Progenitor cell of endocrine pancreas (in vitro differentiated cells): ENCODE results near the gene S100A7. TPM values are rescaled to one million over a fixed set of nuclear protein-coding genes. Genes with fewer than 3 reads are reported as not detected.

Experiments used
- DNase-seq: peaks from one replicate; pipeline ENCODE4 v3.0.0; 2021; ENCODE audit warnings: low spot score; ENCODE audit not compliant: unreplicated experiment
- H3K27ac Mint-ChIP-seq: 2 replicates; pipeline ENCODE4 v1.8.0; 2021; ENCODE audit warnings: mild to moderate bottlenecking, moderate library complexity, mixed read lengths
- H3K27me3 Mint-ChIP-seq: 2 replicates; pipeline ENCODE4 v1.8.0; 2021; ENCODE audit warnings: mixed read lengths
- H3K36me3 Mint-ChIP-seq: 2 replicates; pipeline ENCODE4 v1.8.0; 2022; ENCODE audit warnings: mixed read lengths; ENCODE audit not compliant: insufficient read depth
- H3K4me1 Mint-ChIP-seq: 2 replicates; pipeline ENCODE4 v1.8.0; 2021; ENCODE audit warnings: low read depth, mixed read lengths
- H3K4me3 Mint-ChIP-seq: 2 replicates; pipeline ENCODE4 v1.8.0; 2021; ENCODE audit warnings: low read depth, mild to moderate bottlenecking, moderate library complexity, mixed read lengths
- H3K9me3 Mint-ChIP-seq: 2 replicates; pipeline ENCODE4 v1.8.0; 2021; ENCODE audit warnings: low read depth, mixed read lengths
- CTCF ChIP-seq: fragments of 200-600 bp; sonication (generic); IDR thresholded peaks from one replicate; pipeline ENCODE4 v1.5.0; 2021; ENCODE audit warnings: antibody characterized with exemption, mild to moderate bottlenecking; ENCODE audit not compliant: unreplicated experiment
- total RNA-seq: library from RNA; stranded (reverse); gene quantifications from 2 replicates; pipeline ENCODE4 v1.2.1, GENCODE V29; 2021

Gene S100A7
- total RNA-seq, 1 donor from 2014 or later = not detected

- Mint-ChIP-seq H3K9me3 (no peaks in the 10 kb centered on the region), H3K36me3 (no peaks in the 10 kb centered on the region), H3K4me1 (peaks cover 5% of the 10 kb centered on the region), H3K27me3 (peaks cover 3% of the 10 kb centered on the region), H3K27ac (no peak overlapping the region), H3K4me3 (no peak overlapping the region)
- no peak for DNase-seq
- TF ChIP-seq CTCF = no peak
These were observed 46.5 kb upstream of the S100A7 start for GRCh38 chr1:153506831-153507413.

GRCh38 chr1:153506386-153506785 is 45.9 kb upstream of the S100A7 start:
- Mint-ChIP-seq H3K4me3 (no peak overlapping the region), H3K27ac (no peak overlapping the region), H3K36me3 (no peaks in the 10 kb centered on the region), H3K27me3 (peaks cover 3% of the 10 kb centered on the region), H3K9me3 (no peaks in the 10 kb centered on the region), H3K4me1 (peaks cover 2% of the 10 kb centered on the region)
- no peak for DNase-seq
- no peak for TF ChIP-seq CTCF

- no peaks in the 10 kb centered on the region for H3K4me1 Mint-ChIP-seq
- peaks cover 3% of the 10 kb centered on the region for H3K27me3 Mint-ChIP-seq
- no peak overlapping the region for H3K27ac Mint-ChIP-seq
These were observed 45.1 kb upstream of the S100A7 start for GRCh38 chr1:153505576-153505975.

GRCh38 chr1:153503766-153504165 is 43.3 kb upstream of the S100A7 start:
- peaks cover 14% of the 10 kb centered on the region for H3K27me3 Mint-ChIP-seq
- H3K27ac Mint-ChIP-seq = no peak overlapping the region
- no peak overlapping the region for H3K4me3 Mint-ChIP-seq
- no peak for TF ChIP-seq CTCF
- H3K9me3 Mint-ChIP-seq = no peaks in the 10 kb centered on the region
- no peak for DNase-seq
- H3K4me1 Mint-ChIP-seq = no peaks in the 10 kb centered on the region
- H3K36me3 Mint-ChIP-seq = no peaks in the 10 kb centered on the region

More at GRCh38 chr1:153505576-153505975, 45.1 kb upstream of the S100A7 start:
- TF ChIP-seq CTCF = no peak
- DNase-seq = no peak
- Mint-ChIP-seq H3K4me3 (no peak overlapping the region), H3K36me3 (no peaks in the 10 kb centered on the region), H3K9me3 (no peaks in the 10 kb centered on the region)

- Mint-ChIP-seq H3K36me3 (no peaks in the 10 kb centered on the region), H3K9me3 (no peaks in the 10 kb centered on the region), H3K27me3 (peaks cover 18% of the 10 kb centered on the region), H3K27ac (no peak overlapping the region), H3K4me3 (no peak overlapping the region), H3K4me1 (no peaks in the 10 kb centered on the region)
- TF ChIP-seq CTCF = no peak
- DNase-seq = no peak
These were observed 38.3 kb upstream of the S100A7 start for GRCh38 chr1:153498746-153499145.
